CD8-positive, alpha-beta memory T cell (primary cell): ENCODE results near the gene KLHDC7B. TPM values are rescaled to one million over a fixed set of nuclear protein-coding genes. Genes with fewer than 3 reads are reported as not detected.
A peak's percentile ranks its signal among the peaks of the same experiment; 100 is the strongest.

Source experiments
- CTCF ChIA-PET: fragments of 350-600 bp; sonication (Branson Sonifier 250); formaldehyde crosslinking; loops from one replicate; lab custom pipeline; 2021; ENCODE audit warnings: antibody characterized with exemption; lab: Charles Lee
- POLR2A ChIA-PET: fragments of 350-600 bp; sonication (Branson Sonifier 250); formaldehyde crosslinking; loops from one replicate; lab custom pipeline; 2021; ENCODE audit warnings: antibody characterized with exemption; lab: Charles Lee
- DNase-seq, 5 donors: peaks; one replicate each; pipeline versions ENCODE4 v3.0.0 to v3.0.0-alpha.2; 2020 to 2022; ENCODE audit warnings: mixed read lengths in 1 of 5
- H3K27ac ChIP-seq: one replicate; pipeline ENCODE4 v1.7.0; 2013; ENCODE audit warnings: low read depth, mild to moderate bottlenecking, low read length, moderate library complexity
- H3K27me3 ChIP-seq: 2 replicates; pipeline ENCODE4 v1.7.0; 2013; ENCODE audit warnings: low read length, mild to moderate bottlenecking; ENCODE audit not compliant: insufficient read depth, poor library complexity, severe bottlenecking
- H3K36me3 ChIP-seq: 2 replicates; pipeline ENCODE4 v1.7.0; 2013; ENCODE audit warnings: mild to moderate bottlenecking, low read length, moderate library complexity; ENCODE audit not compliant: insufficient read depth
- H3K4me1 ChIP-seq: 2 replicates; pipeline ENCODE4 v1.7.0; 2013; ENCODE audit warnings: mild to moderate bottlenecking, low read length, moderate library complexity; ENCODE audit not compliant: insufficient read depth
- H3K4me3 ChIP-seq: 2 replicates; pipeline ENCODE4 v1.7.0; 2013; ENCODE audit warnings: mild to moderate bottlenecking, low read length
- H3K9me3 ChIP-seq: 2 replicates; pipeline ENCODE4 v1.7.0; 2013; ENCODE audit warnings: mild to moderate bottlenecking, low read length
- H3K27ac Mint-ChIP-seq, 8 donors: one replicate each; pipeline ENCODE4 v1.8.0; 2020 to 2021; ENCODE audit warnings: mixed read lengths in 8 of 8, mild to moderate bottlenecking in 6 of 8, inconsistent platforms in 3 of 8, moderate library complexity in 3 of 8
- H3K27me3 Mint-ChIP-seq, 2 donors: one replicate each; pipeline ENCODE4 v1.8.0; 2020 to 2021; ENCODE audit warnings: mixed read lengths in 2 of 2, mild to moderate bottlenecking in 1 of 2, moderate library complexity in 1 of 2
- H3K36me3 Mint-ChIP-seq, 3 donors: one replicate each; pipeline ENCODE4 v1.8.0; 2020 to 2021; ENCODE audit warnings: mixed read lengths in 3 of 3, inconsistent platforms in 1 of 3, mild to moderate bottlenecking in 1 of 3
- H3K4me1 Mint-ChIP-seq, 3 donors: one replicate each; pipeline ENCODE4 v1.8.0; 2020 to 2021; ENCODE audit warnings: mixed read lengths in 3 of 3, inconsistent platforms in 1 of 3, mild to moderate bottlenecking in 1 of 3
- H3K4me3 Mint-ChIP-seq, 7 donors: one replicate each; pipeline ENCODE4 v1.8.0; 2020 to 2021; ENCODE audit warnings: mixed read lengths in 7 of 7, mild to moderate bottlenecking in 6 of 7, moderate library complexity in 4 of 7, inconsistent platforms in 2 of 7
- H3K9me3 Mint-ChIP-seq, 5 donors: one replicate each; pipeline ENCODE4 v1.8.0; 2020 to 2022; ENCODE audit warnings: mixed read lengths in 5 of 5, mild to moderate bottlenecking in 3 of 5, moderate library complexity in 2 of 5, inconsistent platforms in 1 of 5
- polyA plus RNA-seq: library from polyadenylated mRNA; unstranded; fragments of 300-500 nt; fragmentation: Illumina TruSeq; gene quantifications from one replicate; pipeline ENCODE4 v1.2.3, GENCODE V29; 2021
- total RNA-seq, 2 experiments: library from RNA; stranded (reverse); gene quantifications; one replicate each; pipeline ENCODE4 v1.2.3, GENCODE V29; 2021

The KLHDC7B gene
- total RNA-seq: 1 to 10 TPM; 5.1 to 6.2 TPM
- polyA plus RNA-seq: 8.1 TPM

GRCh38 chr22:50545522-50546325 lies at the start of gene KLHDC7B:
Gene KLHDC7B, plus strand, starts transcription at chr22:50545899. Its CDS starts 345 bp downstream, at chr22:50546244.
- H3K27me3 Mint-ChIP-seq: no peaks in the 10 kb centered on the region
- peaks cover 36 to 56% (median 41%) of the 10 kb centered on the region in 3 donors for H3K4me1 Mint-ChIP-seq
- H3K9me3 Mint-ChIP-seq: no peaks in the 10 kb centered on the region
- Histone ChIP-seq H3K4me1 (peaks cover 46% of the 10 kb centered on the region), H3K36me3 (no peaks in the 10 kb centered on the region), H3K4me3 (peak within 1 kb of the TSS; percentile 77), H3K27me3 (no peaks in the 10 kb centered on the region), H3K27ac (peak within 1 kb of the TSS; percentile 33), H3K9me3 (no peaks in the 10 kb centered on the region)
- ChIA-PET CTCF (interaction anchor here (1.0 to 5.8 kb wide), 7 partner anchors 9 to 75 kb away, joined by 3 to 86 read pairs (median 4); partner anchors contain the start of genes SCO2, SYCE3 and TYMP), POLR2A (interaction anchor here (0.8 to 1.8 kb wide), 4 partner anchors 19 to 76 kb away, joined by 3 to 8 read pairs (median 5); partner anchors contain the start of genes LMF2, NCAPH2 and SCO2)
- DNase-seq: peak in 1 of 5 donors; percentile 47
- H3K4me3 Mint-ChIP-seq: peak within 1 kb of the TSS; percentile 51 to 85 (median 71)
- peak within 1 kb of the TSS; percentile 77 to 99 (median 91) for H3K27ac Mint-ChIP-seq
- peaks cover 0 to 2% (median 0%) of the 10 kb centered on the region in 3 donors for H3K36me3 Mint-ChIP-seq

- H3K4me3 ChIP-seq: no peak overlapping the region
- peaks cover 0 to 4% (median 3%) of the 10 kb centered on the region in 3 donors for H3K4me1 Mint-ChIP-seq
- H3K9me3 Mint-ChIP-seq: no peaks in the 10 kb centered on the region
- H3K36me3 Mint-ChIP-seq: peaks cover 0 to 2% (median 0%) of the 10 kb centered on the region in 3 donors
- no peak overlapping the region for H3K4me3 Mint-ChIP-seq
- DNase-seq: no peak
- no peaks in the 10 kb centered on the region for H3K36me3 ChIP-seq
- H3K27ac Mint-ChIP-seq: no peak overlapping the region
- ChIA-PET CTCF (interaction anchor here (0.6 to 3.7 kb wide), 19 partner anchors 12 to 255 kb away, joined by 3 to 19 read pairs (median 8); partner anchors contain the start of genes MIOX, SCO2 and SYCE3), POLR2A (interaction anchor here (1.8 kb wide), 1 partner anchor 86 kb away, joined by 4 read pairs; the partner anchor contains the start of gene CHKB)
- no peaks in the 10 kb centered on the region for H3K27me3 Mint-ChIP-seq
- peaks cover 9% of the 10 kb centered on the region for H3K4me1 ChIP-seq
- H3K27me3 ChIP-seq: no peaks in the 10 kb centered on the region
- H3K9me3 ChIP-seq: no peaks in the 10 kb centered on the region
- no peak overlapping the region for H3K27ac ChIP-seq
Observed at GRCh38 chr22:50497093-50497492, 48.6 kb upstream of the KLHDC7B start.

DNA sequence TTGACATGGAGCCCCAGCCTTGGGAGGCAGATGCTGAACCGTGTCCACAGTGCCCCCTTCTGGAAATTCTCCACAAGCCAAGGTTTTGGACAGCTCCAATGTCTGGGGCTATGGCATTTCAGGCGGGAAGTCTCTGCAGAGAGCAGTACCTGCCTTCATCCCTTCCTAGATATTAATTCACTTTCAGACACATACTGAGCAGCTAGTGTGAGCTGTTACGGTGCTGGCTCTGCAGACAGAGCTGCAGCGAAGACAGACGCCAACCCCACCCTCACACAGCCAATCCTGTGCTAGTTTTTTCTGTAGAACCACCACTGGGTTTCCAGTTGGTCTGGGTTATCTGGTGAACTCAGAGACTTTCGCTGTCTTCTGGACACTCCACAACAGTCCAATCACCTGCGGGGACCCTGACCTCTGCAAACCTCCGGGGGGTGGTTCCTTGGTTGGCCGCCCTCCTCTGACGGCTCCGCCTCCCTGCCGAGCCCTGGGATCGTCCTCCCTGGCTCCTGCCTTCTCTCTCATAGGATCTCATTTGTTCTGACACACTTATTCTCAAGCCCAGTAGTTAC lies 47.3 kb upstream of the KLHDC7B start:
- H3K36me3 Mint-ChIP-seq: peaks cover 0 to 7% (median 0%) of the 10 kb centered on the region in 3 donors
- H3K27me3 ChIP-seq: no peaks in the 10 kb centered on the region
- no peak overlapping the region for H3K4me3 ChIP-seq
- no peaks in the 10 kb centered on the region for H3K27me3 Mint-ChIP-seq
- H3K4me1 Mint-ChIP-seq: peaks cover 0 to 4% (median 3%) of the 10 kb centered on the region in 3 donors
- no peak overlapping the region for H3K27ac ChIP-seq
- H3K9me3 ChIP-seq: no peaks in the 10 kb centered on the region
- CTCF ChIA-PET: interaction anchor here (0.8 to 3.7 kb wide), 35 partner anchors 8 to 256 kb away, joined by 3 to 19 read pairs (median 4); partner anchors contain the start of genes HDAC10, LMF2, MIOX and NCAPH2
- peaks cover 9% of the 10 kb centered on the region for H3K4me1 ChIP-seq
- H3K27ac Mint-ChIP-seq: peak overlapping the region in 1 of 8 donors; percentile 56
- H3K36me3 ChIP-seq: no peaks in the 10 kb centered on the region
- H3K9me3 Mint-ChIP-seq: no peaks in the 10 kb centered on the region
- peak; percentile 35 to 81 (median 64) for DNase-seq
- POLR2A ChIA-PET: interaction anchor here (1.0 to 1.8 kb wide), 4 partner anchors 9 to 84 kb away, joined by 4 to 8 read pairs (median 6); partner anchors contain the start of genes CHKB, LMF2 and SCO2
- no peak overlapping the region for H3K4me3 Mint-ChIP-seq

GRCh38 chr22:50500452-50500851 lies 45.2 kb upstream of the KLHDC7B start:
- Mint-ChIP-seq H3K4me3 (no peak overlapping the region), H3K36me3 (peaks cover 0 to 13% (median 0%) of the 10 kb centered on the region in 3 donors), H3K4me1 (peaks cover 0 to 4% (median 3%) of the 10 kb centered on the region in 3 donors), H3K27ac (peak overlapping the region in 3 of 8 donors; percentile 26 to 89 (median 39)), H3K27me3 (no peaks in the 10 kb centered on the region), H3K9me3 (no peaks in the 10 kb centered on the region)
- Histone ChIP-seq H3K4me1 (peaks cover 9% of the 10 kb centered on the region), H3K9me3 (no peaks in the 10 kb centered on the region), H3K4me3 (no peak overlapping the region), H3K27me3 (no peaks in the 10 kb centered on the region), H3K27ac (no peak overlapping the region), H3K36me3 (peaks cover 9% of the 10 kb centered on the region)
- CTCF ChIA-PET: interaction anchor here (1.5 to 1.7 kb wide), 2 partner anchors 25 to 224 kb away, joined by 3 to 9 read pairs; partner anchors contain the start of gene SCO2
- no peak for DNase-seq
- POLR2A ChIA-PET: no interaction called here

GRCh38 chr22:50502096-50502495 lies 43.6 kb upstream of the KLHDC7B start:
- no peak for DNase-seq
- ChIA-PET POLR2A (no interaction called here), CTCF (interaction anchor here (1.0 to 1.6 kb wide), 4 partner anchors 23 to 251 kb away, joined by 3 to 5 read pairs (median 3); partner anchors contain the start of genes HDAC10 and SCO2)
- H3K4me1 ChIP-seq: peaks cover 20% of the 10 kb centered on the region
- H3K27ac Mint-ChIP-seq: peak overlapping the region in 1 of 8 donors; percentile 75
- peaks cover 0 to 19% (median 0%) of the 10 kb centered on the region in 3 donors for H3K36me3 Mint-ChIP-seq
- H3K4me3 ChIP-seq: no peak overlapping the region
- H3K27me3 ChIP-seq: no peaks in the 10 kb centered on the region
- no peak overlapping the region for H3K27ac ChIP-seq
- H3K4me3 Mint-ChIP-seq: peak overlapping the region in 2 of 7 donors; percentile 24 to 34
- peaks cover 11% of the 10 kb centered on the region for H3K36me3 ChIP-seq
- H3K9me3 Mint-ChIP-seq: no peaks in the 10 kb centered on the region
- no peaks in the 10 kb centered on the region for H3K9me3 ChIP-seq
- H3K27me3 Mint-ChIP-seq: no peaks in the 10 kb centered on the region
- H3K4me1 Mint-ChIP-seq: peaks cover 0 to 12% (median 4%) of the 10 kb centered on the region in 3 donors

DNA sequence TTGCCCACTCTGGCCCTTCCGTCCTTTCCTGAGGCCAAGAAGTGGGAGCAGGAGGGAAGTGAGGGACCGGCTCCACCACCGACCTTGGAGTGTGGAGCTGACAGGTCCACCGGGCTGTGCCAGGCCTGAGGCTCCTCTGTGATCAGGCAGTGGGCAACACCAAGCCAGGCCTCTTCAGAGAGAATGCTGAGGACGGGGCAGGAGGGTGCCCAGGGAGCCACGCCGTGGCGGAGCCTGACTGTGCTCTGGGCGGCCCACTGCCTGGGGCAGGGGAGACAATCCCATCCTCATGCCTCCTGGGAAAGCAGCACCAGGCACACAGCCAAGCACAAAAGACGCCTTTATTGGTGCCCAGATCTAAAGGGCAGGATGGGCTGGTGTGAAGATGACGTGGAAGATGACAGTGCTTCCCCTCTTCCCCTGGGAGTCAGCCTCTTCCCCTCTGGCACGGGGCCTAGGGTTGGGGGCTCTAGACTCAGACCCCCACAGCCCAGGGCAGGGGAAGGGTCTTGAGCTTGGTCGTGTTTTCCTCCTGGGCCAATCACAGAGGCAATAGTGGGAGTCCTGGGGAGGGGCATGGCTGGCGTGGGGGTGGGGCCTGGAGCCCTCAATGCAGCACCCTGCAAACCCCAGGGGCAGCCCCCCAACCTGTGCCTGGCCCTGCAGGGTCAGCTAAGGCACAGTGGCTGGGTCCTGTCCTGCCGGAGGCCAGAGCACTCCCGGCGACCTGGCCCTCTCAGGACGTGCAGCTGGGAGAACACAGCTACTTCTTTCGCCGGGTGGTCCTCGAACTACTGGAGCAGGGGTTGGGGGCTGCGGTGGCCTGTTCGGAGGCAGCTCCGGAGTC lies 42.8 kb upstream of the KLHDC7B start:
- Histone ChIP-seq H3K27ac (no peak overlapping the region), H3K36me3 (peaks cover 11% of the 10 kb centered on the region), H3K27me3 (no peaks in the 10 kb centered on the region), H3K4me1 (peaks cover 20% of the 10 kb centered on the region), H3K4me3 (no peak overlapping the region), H3K9me3 (no peaks in the 10 kb centered on the region)
- no peaks in the 10 kb centered on the region for H3K9me3 Mint-ChIP-seq
- peaks cover 0 to 23% (median 0%) of the 10 kb centered on the region in 3 donors for H3K36me3 Mint-ChIP-seq
- no peaks in the 10 kb centered on the region for H3K27me3 Mint-ChIP-seq
- DNase-seq: no peak
- H3K4me3 Mint-ChIP-seq: no peak overlapping the region
- H3K27ac Mint-ChIP-seq: peak overlapping the region in 1 of 8 donors; percentile 75
- peaks cover 0 to 16% (median 7%) of the 10 kb centered on the region in 3 donors for H3K4me1 Mint-ChIP-seq
- ChIA-PET CTCF (interaction anchor here (0.9 to 1.6 kb wide), 5 partner anchors 23 to 251 kb away, joined by 3 to 5 read pairs (median 3); partner anchors contain the start of genes HDAC10 and SCO2), POLR2A (no interaction called here)
